DMS153 (cell line): ENCODE results near the gene ZNF107.
"Not testable (repeated sequence)": the region's sequence is repeated elsewhere in the genome, so short reads cannot be mapped to it uniquely, and the experiment has no call there.

Experiments
- DNase-seq: peaks from one replicate; lab custom pipeline; 2025; lab: John Stamatoyannopoulos, UW

Gene ZNF107

DNA sequence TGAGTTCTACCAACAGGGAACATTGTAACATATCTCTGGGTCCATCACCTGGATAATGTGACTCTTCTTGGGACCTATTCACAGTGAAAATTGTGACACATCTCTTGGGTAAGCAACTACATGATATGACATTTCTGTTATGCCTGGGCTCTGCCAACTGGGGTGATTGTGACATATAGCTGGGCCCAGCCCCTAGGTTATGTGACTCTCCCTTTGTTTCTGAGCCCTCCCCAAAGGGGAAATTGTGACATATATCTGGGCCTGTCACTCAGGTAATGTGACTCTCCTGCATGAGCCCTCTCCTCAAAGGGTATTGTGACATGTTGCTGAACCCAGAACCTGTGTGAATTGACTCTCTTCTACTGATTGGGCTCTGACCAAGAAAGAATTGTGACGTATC lies 22.4 kb upstream of the ZNF107 start:
- no peak for DNase-seq

DNA sequence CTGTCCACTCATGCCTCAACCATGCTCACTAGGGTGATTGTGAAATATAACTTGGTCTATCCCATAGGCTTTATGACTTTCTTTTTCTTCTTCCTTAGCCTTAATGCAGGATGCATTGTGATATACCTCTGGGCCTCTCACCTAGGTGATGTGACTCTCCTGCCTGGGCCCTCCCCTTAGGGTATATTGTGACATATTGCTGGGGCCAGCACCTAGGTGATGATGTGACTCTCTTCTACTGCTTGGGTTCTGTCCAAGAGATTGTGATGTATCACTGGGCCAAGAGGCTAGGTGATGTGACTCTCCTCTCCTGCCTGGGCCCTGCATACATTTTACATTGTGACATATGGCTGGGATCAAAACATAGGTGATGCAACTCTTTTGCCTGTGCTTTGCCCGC lies 14.7 kb upstream of the ZNF107 start:
- DNase-seq = no peak

DNA sequence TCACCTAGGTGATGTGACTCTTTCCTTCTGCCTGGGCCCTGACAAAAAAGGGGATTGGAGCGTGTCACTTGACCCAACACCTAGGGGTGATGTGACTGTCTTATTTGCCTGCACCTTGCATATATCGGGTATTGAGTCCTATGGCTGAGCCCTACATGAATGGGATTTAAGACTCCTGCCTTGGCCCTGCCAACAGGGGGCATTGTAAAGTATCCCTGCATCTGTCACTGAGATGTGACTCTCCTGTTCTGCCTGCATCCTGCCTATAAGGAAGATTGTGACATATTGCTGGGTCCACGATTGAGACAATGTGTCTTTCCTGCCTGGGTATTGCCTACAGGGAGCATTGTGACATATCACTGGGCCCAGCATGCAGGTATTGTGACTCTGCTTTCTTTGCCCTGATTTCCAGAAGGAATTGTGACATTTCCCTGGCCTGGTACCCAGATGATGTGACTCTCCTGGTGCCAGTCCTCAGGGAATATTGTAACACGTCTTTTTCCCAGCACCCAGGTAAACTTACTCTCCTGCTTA lies 14.2 kb upstream of the ZNF107 start:
- no peak for DNase-seq

DNA sequence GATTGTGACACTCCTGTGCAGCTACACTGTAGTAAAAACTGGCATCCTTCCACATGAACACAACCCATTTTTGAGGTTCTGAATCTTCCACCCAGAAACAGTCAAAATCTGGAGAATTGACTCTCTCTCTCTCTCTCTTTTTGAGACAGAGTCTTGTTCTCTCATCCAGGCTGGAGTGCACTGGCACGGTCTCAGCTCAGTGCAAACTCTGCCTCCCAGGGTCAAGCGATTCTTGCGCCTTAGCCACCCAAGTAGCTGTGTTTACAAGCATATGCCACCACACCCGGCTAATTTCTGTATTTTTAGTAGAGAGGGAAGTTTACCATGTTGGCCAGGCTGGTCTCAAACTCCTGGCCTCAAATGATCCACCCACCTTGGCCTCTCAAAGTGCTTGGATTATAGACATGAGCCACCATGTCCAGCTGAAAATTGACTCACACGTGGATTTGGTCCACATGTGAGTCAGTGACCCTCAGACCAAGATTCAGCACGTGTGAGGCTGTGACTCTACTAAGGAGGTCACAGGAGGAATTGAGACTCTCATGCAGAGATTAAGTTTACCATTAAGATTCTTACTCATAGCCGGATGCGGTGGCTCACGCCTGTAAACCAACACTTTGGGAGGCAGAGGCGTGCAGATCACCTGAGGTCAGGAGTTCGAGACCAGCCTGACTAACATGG lies 12.1 kb upstream of the ZNF107 start:
- no peak for DNase-seq

DNA sequence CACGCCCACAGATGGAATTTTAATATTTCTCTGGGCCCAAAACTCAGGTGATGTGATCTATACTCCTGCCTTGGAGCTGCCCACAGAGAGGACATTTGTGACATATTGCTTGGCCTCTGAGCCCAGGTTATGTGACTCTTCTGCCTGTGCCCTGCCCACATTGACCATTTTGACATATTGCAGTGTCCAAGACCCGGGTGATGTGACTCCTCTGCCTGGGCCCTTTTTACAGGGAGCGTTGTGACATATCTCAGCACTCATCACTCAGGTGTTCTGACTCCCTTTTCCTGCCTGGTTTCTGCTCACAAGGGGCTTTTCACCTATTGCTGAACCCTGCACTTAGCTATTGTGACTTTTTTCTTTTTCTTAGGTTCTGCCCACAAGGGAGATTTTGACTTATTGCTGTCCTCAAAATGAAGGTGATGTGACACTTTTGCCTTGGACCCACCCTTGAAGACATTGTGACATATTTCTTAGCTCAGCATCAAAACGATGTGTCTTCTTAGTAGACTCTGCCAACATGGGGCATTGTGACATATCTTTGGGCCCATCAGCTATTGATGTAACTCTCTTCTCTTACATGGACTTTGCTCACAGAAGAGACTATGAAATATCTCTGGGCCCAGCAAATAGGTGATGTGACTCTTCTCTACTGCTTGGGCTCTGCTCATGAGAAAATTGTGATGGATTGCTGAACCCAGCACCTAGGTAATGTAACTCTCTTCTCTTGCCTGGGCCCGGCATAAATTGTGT lies 11.0 kb upstream of the ZNF107 start:
- DNase-seq = no peak

DNA sequence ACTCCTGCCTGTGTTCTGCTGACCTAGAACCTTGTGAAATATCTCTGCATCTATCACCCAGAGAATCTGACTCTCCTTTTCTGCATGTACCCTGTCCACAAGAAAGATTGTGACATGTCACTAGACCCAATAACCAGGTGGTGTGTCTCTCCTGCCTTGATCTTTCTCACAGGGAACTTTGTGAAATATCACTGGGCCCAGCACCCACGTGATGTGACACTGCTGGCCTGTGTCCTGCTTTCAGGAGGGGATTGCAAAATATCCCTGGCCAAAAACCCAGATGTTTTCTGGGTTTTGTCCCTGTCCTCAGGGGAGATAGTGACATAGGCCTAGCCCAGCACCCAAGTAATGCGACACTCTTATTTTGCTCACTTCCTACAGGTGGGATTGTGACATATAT lies 10.1 kb upstream of the ZNF107 start:
- DNase-seq = no peak

DNA sequence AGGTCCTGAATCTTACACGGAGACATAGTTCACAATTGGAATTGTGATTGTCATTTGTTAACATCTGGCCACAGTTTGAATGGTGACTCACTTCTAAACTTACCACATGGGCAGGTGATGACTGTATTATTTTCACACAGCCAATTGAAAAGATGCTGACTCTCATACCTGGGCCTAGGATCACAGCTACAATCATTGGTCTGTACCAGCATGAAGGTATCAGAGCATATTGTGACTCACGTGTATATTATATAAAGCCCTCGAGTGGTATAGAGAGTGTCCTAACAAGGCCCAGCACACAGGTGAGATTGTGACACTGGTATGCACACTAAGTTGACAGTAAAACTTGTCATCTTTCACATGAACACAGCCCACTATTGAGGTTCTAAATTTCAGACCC lies 9.4 kb upstream of the ZNF107 start:
- DNase-seq = no peak

DNA sequence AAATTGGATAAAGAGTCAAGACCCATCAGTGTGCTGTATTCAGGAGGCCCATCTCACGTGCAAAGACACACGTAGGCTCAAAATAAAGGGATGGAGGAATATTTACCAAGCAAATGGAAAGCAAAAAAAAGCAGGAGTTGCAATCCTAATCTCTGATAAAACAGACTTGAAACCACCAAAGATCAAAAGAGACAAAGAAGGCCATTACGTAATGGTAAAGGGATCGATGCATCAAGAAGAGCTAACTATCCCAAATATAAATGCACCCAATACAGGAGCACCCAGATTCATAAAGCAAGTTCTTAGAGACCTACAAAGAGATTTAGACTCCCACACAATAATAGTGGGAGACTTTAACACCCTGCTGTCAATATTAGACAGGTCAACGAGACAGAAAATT lies 3.8 kb upstream of the ZNF107 start:
- DNase-seq = not testable (repeated sequence)

DNA sequence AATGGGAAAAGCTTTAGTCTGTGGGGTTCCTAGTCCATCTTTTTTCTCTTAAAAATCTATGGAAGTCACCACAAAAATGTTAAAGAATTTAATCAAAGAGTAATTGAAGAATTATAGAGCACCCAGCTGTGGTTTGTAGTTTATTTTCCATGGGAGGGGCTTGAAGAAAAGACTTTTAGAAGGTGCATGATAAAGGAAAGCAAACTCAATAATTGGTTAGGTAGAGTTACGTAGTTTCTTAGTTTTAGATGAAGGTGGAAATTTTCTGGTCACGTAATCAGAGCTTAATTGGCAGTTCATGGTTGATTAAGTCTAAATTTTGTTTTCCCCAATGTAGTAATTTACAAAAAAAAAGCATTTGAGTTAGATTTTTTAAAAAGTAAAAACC lies 724 bp downstream of the ZNF107 start:
- DNase-seq = no peak

DNA sequence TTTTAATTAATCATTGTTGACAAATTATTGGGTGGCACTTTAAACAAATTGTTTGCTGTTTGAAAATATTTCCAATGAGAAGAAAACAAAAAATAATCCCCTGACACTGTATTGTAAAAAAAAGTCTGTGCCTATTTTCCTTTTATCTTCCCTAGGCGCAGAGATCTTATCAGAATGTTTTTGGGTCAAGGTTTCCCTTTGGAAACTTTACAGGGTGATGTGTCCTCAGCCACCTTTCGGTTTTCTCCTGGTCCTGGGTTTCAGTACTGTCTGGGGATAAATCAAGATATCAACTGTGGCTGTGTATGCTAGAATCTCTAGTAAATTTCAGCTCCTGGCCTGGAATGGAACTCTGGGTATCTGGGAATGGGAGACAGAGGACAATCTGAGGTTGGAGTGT lies 1.4 kb downstream of the ZNF107 start:
- no peak for DNase-seq

DNA sequence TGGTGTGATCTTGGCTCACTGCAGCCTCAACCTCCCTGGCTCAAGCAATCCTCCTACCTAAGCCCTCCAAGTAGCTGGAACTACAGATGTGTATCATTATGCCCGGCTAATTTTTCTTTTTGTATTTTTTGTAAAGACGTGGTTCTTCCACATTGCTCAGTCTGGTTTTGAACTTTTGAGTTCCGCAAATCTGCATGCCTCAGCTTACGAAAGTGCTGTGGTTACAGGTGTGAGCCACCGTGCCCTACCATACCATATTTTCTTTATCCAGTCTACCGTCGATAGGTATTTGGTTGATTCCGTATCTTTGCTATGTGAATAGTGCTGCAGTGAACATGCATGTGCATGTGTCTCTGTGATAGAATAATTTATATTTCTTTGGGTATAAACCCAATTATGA lies 6.5 kb downstream of the ZNF107 start:
- no peak for DNase-seq

DNA sequence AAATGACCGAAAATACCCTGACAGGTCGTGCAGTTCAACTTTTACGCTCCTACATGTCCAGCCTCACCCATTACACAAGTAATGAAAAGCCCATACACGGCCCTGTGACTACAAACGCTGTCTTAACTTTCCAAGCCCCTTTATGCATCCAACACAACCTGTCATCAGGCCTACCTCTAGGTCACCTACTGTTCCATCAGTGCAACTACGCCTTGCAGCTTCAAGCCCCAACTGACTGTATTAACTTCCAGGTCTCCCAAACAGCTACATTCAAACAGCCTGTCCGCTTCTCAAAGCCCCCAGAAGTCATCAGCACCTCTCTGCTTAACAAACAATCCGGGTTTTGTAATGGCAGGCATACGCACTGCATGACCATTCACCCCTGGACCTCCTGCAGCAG lies 19.2 kb downstream of the ZNF107 start:
- DNase-seq = no peak

DNA sequence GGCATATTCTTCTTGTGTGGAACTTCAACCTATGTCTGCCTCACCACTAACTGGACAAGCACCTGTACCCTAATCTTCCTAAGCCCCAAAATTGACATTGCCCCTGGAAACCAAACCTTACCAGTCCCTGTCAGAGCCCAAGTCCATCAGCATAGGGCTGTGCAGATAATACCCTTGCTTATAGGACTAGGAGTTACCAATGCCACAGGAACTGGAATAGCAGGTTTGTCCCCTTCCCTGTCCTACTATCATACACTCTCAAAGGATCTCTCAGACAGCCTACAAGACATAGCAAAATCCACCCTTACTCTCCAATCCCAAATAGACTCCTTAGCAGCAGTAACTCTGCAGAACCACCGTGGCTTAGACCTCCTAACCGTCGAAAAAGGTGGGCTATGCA lies 19.8 kb downstream of the ZNF107 start:
- DNase-seq = no peak

DNA sequence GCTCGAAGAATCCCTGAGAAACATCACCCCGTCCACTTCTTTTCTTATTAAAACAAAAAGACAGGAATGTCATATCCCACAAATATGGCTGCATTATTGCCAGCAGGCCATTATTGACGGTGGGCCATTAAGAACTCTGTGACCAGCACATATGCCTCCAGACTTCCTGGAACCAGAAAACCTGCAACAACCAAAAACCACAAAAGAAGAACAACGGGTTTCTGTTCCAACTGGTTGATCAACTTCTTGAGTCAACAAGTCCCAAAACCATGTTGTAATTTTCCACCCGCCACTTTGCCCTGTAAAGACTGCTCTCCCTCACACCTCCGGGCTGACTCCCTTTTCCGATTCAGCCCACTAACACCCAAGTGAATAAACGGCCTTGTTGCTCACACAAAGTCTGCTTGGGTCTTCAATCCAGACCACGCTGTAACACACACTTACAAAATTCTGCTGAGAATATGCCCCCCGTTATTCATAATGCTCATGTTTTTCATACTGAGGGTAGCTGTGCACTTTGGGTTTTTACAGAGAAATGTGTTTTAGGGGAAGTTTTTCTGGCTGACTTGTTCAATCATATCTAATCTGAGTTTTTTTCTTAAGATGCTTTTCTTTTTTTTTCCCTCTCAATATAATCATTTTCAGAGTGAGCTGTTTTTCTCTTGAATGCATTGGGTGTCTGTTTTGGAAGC lies 20.7 kb downstream of the ZNF107 start:
- no peak for DNase-seq

DNA sequence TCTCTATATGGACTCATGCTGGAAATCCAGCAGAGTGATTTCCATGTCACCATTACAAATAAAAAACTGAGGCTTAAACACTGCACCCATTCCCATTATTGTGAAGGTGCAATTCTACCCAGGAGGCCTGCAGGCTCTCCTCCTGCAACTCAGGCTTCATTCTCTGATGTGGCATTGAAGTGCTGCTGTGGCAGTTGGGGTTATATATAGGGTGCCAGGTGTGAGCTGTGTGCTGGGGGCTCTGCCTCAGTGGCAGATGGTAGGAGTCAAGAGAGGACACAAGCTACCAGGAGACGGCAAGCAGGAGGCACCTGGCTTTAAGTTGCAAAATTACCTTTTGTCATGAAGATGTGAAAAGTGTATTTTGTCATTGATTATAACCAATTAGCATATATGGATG lies 21.3 kb downstream of the ZNF107 start:
- DNase-seq = no peak

DNA sequence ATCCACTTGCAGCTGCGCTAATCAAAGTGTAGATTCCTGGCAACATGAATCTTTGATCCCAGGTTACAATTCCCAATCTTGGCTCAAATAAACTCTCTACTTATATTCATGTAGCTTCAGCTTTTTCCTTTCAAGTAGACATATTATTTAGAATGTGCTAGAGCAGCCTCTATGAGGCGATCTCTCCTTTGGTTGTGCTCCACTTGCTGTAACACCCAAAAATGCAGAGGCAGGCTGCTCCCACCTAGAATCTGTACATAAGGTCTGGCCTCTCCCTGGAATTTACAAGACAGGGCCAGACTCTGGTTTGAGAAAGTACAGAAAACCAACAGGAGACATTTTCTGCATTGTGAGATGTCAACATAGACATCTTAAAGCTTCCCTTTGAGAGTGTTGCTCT lies 23.1 kb downstream of the ZNF107 start:
- no peak for DNase-seq

DNA sequence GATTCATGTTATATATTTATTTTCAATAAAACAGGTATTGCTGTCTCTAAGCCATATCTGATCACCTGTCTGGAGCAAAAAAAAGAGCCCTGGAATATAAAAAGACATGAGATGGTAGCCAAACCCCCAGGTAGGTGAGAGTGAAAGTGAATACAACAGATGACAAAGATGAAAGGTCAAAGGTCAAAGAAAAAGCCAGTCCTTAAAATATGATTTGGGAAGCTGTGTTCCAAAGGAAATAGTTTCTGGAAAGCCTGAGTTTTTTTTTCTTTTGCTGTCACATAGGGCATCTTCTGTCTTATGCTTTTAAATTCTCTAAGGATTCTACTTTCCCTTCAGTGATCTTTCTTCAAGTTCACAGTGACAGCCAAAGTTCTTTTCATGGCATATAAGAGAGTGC lies 25.9 kb downstream of the ZNF107 start:
- DNase-seq = no peak

DNA sequence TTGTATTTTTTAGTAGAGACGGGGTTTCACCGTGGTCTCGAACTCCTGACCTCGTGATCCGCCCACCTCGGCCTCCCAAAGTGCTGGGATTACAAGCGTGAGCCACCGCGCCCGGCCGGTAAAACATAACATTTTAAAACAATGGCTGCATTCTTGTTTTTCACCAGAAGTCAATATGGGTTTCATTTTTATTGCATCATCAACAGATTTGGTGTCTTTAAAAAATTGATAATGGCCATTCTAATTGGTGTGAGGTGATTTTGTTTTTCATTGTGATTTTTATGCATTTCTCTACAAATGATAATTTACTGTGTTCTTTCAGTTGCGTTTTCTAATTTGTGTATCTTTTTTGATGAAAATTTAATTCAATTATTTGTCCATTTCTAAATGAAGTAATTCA lies 31.9 kb downstream of the ZNF107 start:
- not testable (repeated sequence) for DNase-seq

DNA sequence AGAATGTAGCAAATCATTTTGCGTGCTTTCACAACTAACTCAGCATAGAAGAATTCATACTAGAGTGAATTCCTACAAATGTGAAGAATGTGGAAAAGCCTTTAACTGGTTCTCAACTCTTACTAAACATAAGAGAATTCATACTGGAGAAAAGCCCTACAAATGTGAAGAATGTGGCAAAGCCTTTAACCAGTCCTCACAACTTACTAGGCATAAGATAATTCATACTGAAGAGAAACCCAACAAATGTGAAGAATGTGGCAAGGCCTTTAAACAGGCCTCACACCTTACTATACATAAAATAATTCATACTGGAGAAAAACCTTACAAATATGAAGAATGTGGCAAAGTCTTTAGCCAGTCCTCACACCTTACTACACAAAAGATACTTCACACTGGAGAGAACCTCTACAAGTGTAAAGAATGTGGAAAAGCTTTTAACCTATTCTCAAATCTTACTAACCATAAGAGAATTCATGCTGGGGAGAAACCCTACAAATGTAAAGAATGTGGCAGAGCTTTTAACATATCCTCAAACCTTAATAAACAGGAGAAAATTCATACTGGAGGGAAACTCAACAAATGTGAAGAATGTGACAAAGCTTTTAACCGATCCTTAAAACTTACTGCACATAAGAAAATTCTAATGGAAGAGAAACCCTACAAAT lies 40.8 kb downstream of the ZNF107 start:
- no peak for DNase-seq

DNA sequence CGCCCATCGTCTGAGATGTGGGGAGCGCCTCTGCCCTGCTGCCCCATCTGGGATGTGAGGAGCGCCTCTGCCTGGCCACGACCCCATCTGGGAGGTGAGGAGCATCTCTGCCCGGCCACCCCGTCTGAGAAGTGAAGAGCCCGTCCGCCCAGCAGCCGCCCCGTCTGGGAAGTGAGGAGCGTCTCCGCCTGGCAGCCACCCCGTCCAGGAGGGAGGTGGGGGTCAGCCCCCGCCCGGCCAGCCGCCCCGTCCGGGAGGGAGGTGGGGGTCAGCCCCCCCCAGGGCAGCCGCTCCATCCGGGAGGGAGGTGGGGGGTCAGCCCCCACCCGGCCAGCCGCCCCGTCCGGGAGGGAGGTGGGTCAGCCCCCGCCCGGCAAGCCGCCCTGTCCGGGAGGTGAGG lies 52.0 kb downstream of the ZNF107 start:
- DNase-seq = not testable (repeated sequence)

DNA sequence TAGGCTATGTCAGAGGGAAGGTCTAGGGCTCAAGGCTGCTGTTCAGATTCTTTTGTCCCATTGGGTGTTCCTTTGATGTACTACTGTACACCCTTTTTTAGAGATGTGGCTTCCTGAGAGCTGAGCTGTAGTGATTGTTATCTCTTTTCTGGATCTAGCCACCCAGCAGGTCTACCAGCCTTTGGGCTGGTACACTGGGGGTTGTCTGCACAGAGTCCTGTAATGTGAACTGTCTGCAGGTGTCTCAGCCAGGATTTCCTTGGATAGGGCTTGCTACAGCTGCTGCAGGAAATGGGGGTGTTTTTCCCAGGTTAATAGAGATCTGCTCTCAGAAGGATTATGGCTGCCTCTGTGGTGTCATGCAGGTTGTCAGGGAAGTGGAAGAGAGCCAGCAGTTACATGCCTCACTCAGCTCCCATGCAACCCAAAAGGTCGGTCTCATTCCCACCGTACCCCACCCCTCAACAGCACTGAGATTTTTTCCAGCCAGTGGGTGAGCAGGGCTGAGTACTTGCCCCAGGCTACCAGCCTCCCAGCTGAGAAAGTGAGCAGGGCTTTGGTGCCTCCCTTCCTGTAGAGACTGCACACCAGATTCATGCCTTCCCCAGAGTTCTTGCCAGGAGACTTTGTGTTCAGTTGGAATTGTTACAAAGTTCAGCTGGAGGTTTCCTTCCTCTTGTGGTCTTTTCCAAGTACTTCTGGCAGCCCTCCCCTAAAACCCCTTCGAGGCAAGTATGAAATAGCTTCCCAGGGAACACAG lies 63.3 kb downstream of the ZNF107 start:
- no peak for DNase-seq
